Left cardiac atrium (tissue), 4 donors: ENCODE data around the gene MCMBP. TPM values are rescaled to one million over a fixed set of nuclear protein-coding genes. Genes with fewer than 3 reads are reported as not detected.
"Not testable (repeated sequence)": the region's sequence is repeated elsewhere in the genome, so short reads cannot be mapped to it uniquely, and the experiment has no call there.

ENCODE experiments used
- ATAC-seq, 2 donors: fragments of 200-7000 bp; cut with Tn5 transposase; one replicate each; pipeline ENCODE4 v1.9.1; 2020; ENCODE audit warnings: mild to moderate bottlenecking in 2 of 2, moderate library complexity in 2 of 2
- DNase-seq: peaks from one replicate; pipeline ENCODE4 v3.0.0-alpha.2; 2020
- intact Hi-C, 2 donors: fragments of 100-400 bp; cut with DNase I; formaldehyde crosslinking; loops; one replicate each; pipeline versions ENCODE4 v1.14.1 to v1.15.1; 2022 to 2023
- long read RNA-seq: library from polyadenylated mRNA; unstranded; transcript quantifications from one replicate; pipeline ENCODE4 v2.0.0, GENCODE V29; 2021
- total RNA-seq, 2 donors: library from RNA; stranded (reverse); fragmentation: NEBNext Ultra II Directional; extraction: Animal tissue kit (Norgen Biotek cat#: 25700); gene quantifications; one replicate each; pipeline ENCODE4 v1.2.1, GENCODE V29; 2021
- donor health status: DM: no; HTN: yes; CAD: no.
- donor health status: DM: no; HTN: yes; CAD: no; lungs with severe emphysema.
- donor health status: DM: yes; HTN: yes; CAD: no.
- donor health status: Dilated cardiomyopathy.

MCMBP gene
- total RNA-seq = 10 to 100 TPM; 27.7 to 38.0 TPM
- long read RNA-seq, full-length matches to known transcripts = 4 of 9 reads
- long read RNA-seq, partial matches to known transcripts = 3 of 9 reads
- long read RNA-seq, other reads (novel, unspliced or antisense) = 2 of 9 reads

GRCh38 chr10:119872610-119872859, at the start of gene MCMBP:
Gene MCMBP (minus strand): TSS chr10:119872843. CDS start chr10:119872584, 259 bp downstream.
- no peak for DNase-seq
- intact Hi-C loops = no loop called here
- ATAC-seq = peak in 1 of 2 donors; percentile 34

- no peak for ATAC-seq
- DNase-seq = no peak
- intact Hi-C loops = no loop called here
These were observed 47.2 kb upstream of the MCMBP start for GRCh38 chr10:119919826-119920225.

- ATAC-seq (no peak), DNase-seq (no peak)
- intact Hi-C loops = no loop called here
These were observed 46.6 kb upstream of the MCMBP start for GRCh38 chr10:119919271-119919670.

- DNase-seq (no peak), ATAC-seq (no peak)
- intact Hi-C loops = no loop called here
These were observed 45.1 kb upstream of the MCMBP start for GRCh38 chr10:119917777-119918176.

GRCh38 chr10:119910689-119911088, 38.0 kb upstream of the MCMBP start:
- intact Hi-C loops = no loop called here
- ATAC-seq (no peak), DNase-seq (no peak)

- no peak for DNase-seq
- no peak for ATAC-seq
- intact Hi-C loops = no loop called here
These were observed 35.5 kb upstream of the MCMBP start for GRCh38 chr10:119908166-119908565.

GRCh38 chr10:119907695-119908094, 35.1 kb upstream of the MCMBP start:
- ATAC-seq, intact Hi-C loops, DNase-seq: not testable (repeated sequence)

- intact Hi-C loops = no loop called here
- DNase-seq (no peak), ATAC-seq (peak; percentile 63 to 73)
These were observed 31.5 kb upstream of the MCMBP start for GRCh38 chr10:119903946-119904666.

GRCh38 chr10:119898577-119898976, 25.9 kb upstream of the MCMBP start:
- intact Hi-C loops = no loop called here
- ATAC-seq = no peak
- DNase-seq = no peak

GRCh38 chr10:119896937-119897770, 24.5 kb upstream of the MCMBP start:
- peak; percentile 24 to 27 for ATAC-seq
- DNase-seq = peak; percentile 74
- intact Hi-C loops = no loop called here

GRCh38 chr10:119896061-119896655, 23.5 kb upstream of the MCMBP start:
- DNase-seq (no peak), ATAC-seq (peak in 1 of 2 donors; percentile 42)
- intact Hi-C loops = no loop called here

- no peak for DNase-seq
- ATAC-seq = no peak
- intact Hi-C loops = no loop called here
These were observed 21.3 kb upstream of the MCMBP start for GRCh38 chr10:119893845-119894427.

GRCh38 chr10:119893074-119893473, 20.4 kb upstream of the MCMBP start:
- intact Hi-C loops = no loop called here
- peak in 1 of 2 donors; percentile 1 for ATAC-seq
- no peak for DNase-seq

- DNase-seq (peak; percentile 98), ATAC-seq (peak; percentile 98 to 99)
- intact Hi-C loops = no loop called here
These were observed 19.8 kb upstream of the MCMBP start, which contains the start of gene SEC23IP for GRCh38 chr10:119892188-119893065. Gene SEC23IP (plus strand): TSS chr10:119892730. CDS start chr10:119892783, 53 bp downstream.

GRCh38 chr10:119891849-119892187, 19.2 kb upstream of the MCMBP start:
- intact Hi-C loops = loop anchor here in 1 of 2 donors (2.0 kb wide), 1 partner anchor 17 kb away; no protein-coding TSS in a partner anchor
- ATAC-seq, DNase-seq: not testable (repeated sequence)

GRCh38 chr10:119890307-119890706, 17.7 kb upstream of the MCMBP start:
- intact Hi-C loops = loop anchor here in 1 of 2 donors (2.0 kb wide), 1 partner anchor 16 kb away; no protein-coding TSS in a partner anchor
- not testable (repeated sequence) for DNase-seq, ATAC-seq

GRCh38 chr10:119889201-119889600, 16.6 kb upstream of the MCMBP start:
- intact Hi-C loops = not testable (repeated sequence)

GRCh38 chr10:119888715-119889114, 16.1 kb upstream of the MCMBP start:
- ATAC-seq, DNase-seq, intact Hi-C loops: not testable (repeated sequence)

More at GRCh38 chr10:119889201-119889600, 16.6 kb upstream of the MCMBP start:
- not testable (repeated sequence) for ATAC-seq, DNase-seq
